ENCODE results near the gene ZBTB34.
A peak's percentile ranks its signal among the peaks of the same experiment; 100 is the strongest.

The ZBTB34 gene

GRCh38 chr9:126876531-126876930, 16.1 kb downstream of the ZBTB34 start:
- DNase-seq (ENCODE audit: low read depth): no peak

- DNase-seq (ENCODE audit: low read depth): no peak
Measured at GRCh38 chr9:126877418-126877817, 17.0 kb downstream of the ZBTB34 start.

- DNase-seq (ENCODE audit: low read depth): no peak
Measured at GRCh38 chr9:126879288-126879687, 18.8 kb downstream of the ZBTB34 start.

GRCh38 chr9:126880226-126880946, 19.9 kb downstream of the ZBTB34 start:
- DNase-seq (ENCODE audit: low read depth): no peak

GRCh38 chr9:126880947-126881332, 20.5 kb downstream of the ZBTB34 start:
- peak; percentile 36 for DNase-seq (ENCODE audit: low read depth)

GRCh38 chr9:126882746-126883145, 22.3 kb downstream of the ZBTB34 start:
- no peak for DNase-seq (ENCODE audit: low read depth)

GRCh38 chr9:126883636-126884035, 23.2 kb downstream of the ZBTB34 start:
- no peak for DNase-seq (ENCODE audit: low read depth)

GRCh38 chr9:126885131-126885641, 24.7 kb downstream of the ZBTB34 start:
- DNase-seq (ENCODE audit: low read depth): peak; percentile 17

- no peak for DNase-seq (ENCODE audit: low read depth)
Measured at GRCh38 chr9:126886034-126886822, 25.8 kb downstream of the ZBTB34 start.

- DNase-seq (ENCODE audit: low read depth): no peak
Measured at GRCh38 chr9:126886897-126887296, 26.5 kb downstream of the ZBTB34 start.

GRCh38 chr9:126891676-126892075, 31.2 kb downstream of the ZBTB34 start:
- no peak for DNase-seq (ENCODE audit: low read depth)

- no peak for DNase-seq (ENCODE audit: low read depth)
Measured at GRCh38 chr9:126893079-126893478, 32.6 kb downstream of the ZBTB34 start.

- no peak for DNase-seq (ENCODE audit: low read depth)
Measured at GRCh38 chr9:126894052-126894603, 33.7 kb downstream of the ZBTB34 start.

GRCh38 chr9:126902210-126902609, 41.8 kb downstream of the ZBTB34 start:
- DNase-seq (ENCODE audit: low read depth): no peak

- no peak for DNase-seq (ENCODE audit: low read depth)
Measured at GRCh38 chr9:126904586-126904985, 44.1 kb downstream of the ZBTB34 start.

- no peak for DNase-seq (ENCODE audit: low read depth)
Measured at GRCh38 chr9:126906091-126906490, 45.7 kb downstream of the ZBTB34 start.

GRCh38 chr9:126907058-126907457, 46.6 kb downstream of the ZBTB34 start:
- no peak for DNase-seq (ENCODE audit: low read depth)

- peak; percentile 97 for DNase-seq (ENCODE audit: low read depth)
Measured at GRCh38 chr9:126914458-126915280, 54.2 kb downstream of the ZBTB34 start, which contains the start of gene RALGPS1. Gene RALGPS1 (plus strand): TSS chr9:126914782. CDS start chr9:126962290, 47,508 bp downstream.

GRCh38 chr9:126915281-126915816, 54.9 kb downstream of the ZBTB34 start:
- DNase-seq (ENCODE audit: low read depth): no peak

- DNase-seq (ENCODE audit: low read depth): no peak
Measured at GRCh38 chr9:126915846-126916543, 55.6 kb downstream of the ZBTB34 start.

- no peak for DNase-seq (ENCODE audit: low read depth)
Measured at GRCh38 chr9:126916909-126917308, 56.5 kb downstream of the ZBTB34 start.
